Activated effector memory CD4-positive, alpha-beta T cell treated with Interleukin-2 at 50 U/mL for 16 hours (primary cell): ENCODE measurements around the gene AKT1.
"Not testable (repeated sequence)": the region's sequence is repeated elsewhere in the genome, so short reads cannot be mapped to it uniquely, and the experiment has no call there.

Experiments
- DNase-seq: peaks from one replicate; pipeline ENCODE4 v3.0.0-alpha.2; 2020

Gene AKT1

DNA sequence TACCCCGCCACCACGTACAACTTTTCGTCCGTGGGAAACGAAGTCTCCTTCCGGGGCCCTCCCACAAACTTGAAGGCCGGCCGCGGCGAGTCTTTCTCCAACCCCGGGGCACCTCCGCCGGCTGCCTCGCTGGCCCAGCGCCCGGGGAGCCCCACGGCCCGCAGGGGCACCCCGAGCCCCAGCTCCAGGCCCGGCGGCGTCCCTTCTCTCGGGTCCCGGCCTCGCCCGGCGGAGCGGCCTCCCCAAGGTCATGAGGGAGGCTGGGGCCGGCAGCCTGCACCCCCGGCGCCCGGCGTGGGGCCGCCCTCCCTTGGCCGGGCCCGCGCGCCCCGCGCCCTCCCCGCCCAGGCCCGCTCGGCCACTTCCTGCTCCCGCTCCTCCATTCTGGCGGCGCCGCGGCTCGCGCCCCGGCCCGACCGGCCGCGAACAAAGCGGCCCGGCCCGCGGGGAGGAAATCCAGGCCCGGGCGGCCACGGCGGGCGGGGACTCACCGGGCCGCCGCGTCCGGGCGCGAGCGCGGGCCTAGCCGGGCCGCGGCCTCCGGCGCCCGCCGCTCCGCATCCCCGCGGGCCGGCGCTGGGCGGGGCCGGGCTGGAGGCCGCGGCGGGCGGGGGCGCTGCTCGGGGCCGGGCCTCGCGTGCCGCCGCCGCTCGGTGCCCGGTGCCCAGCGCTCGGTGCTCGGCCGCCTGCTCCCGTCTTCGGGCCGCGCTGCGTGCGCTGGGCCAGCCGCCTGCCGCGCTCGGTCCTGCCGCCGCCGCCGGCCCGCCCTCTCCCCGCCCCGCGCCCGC, at the start of gene AKT1:
Gene AKT1 (minus strand): TSS at position 756 of the 788 bp plus-strand sequence. CDS start 3,105 bp downstream, outside the sequence.
- DNase-seq, result no peak

- DNase-seq, result no peak
Observed at GRCh38 chr14:104845033-104845666, 49.6 kb upstream of the AKT1 start.

GRCh38 chr14:104844306-104845032, 48.9 kb upstream of the AKT1 start:
- DNase-seq, result no peak

DNA sequence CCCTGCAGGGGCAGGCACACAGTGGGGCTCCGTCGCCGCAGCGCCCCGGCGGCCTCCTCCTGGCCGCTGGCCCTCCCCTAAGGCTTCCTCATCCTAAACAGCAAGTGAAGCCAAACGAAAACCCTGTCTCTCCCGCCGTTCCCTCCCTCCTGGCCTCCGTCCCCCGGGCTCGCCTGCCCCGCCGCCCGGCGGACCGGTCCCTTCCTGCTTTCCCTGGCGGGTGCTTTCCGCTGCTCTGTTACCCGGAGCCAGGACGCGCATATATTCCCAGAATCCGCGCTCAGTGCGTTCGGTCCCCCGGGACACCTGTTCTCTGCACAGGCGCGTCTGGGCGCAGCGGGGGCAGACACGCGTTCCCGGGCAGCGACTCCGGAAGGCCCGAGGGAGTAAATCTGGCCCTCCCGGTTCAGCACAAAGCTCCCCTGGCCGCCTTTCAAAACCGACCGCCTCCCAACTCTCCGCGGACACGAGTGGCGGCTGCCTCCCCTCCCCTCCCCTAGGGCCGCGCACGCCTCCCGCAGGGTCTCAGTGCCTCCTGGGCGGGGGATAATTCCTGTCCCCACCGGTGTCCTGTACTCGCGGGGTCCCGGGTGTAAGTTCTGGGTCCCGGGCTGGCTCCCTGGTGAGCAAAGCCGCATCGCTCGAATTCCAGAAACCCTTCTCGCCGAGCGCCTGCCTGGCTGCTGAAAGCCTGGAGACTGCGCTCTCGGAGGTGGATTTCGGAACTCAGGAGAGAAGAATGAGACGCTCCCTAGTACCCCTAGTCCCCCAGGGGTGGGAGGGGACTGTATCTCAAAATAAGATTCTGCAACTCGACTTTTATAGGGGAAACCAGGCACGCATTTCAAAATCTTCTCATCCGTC, 48.1 kb upstream of the AKT1 start:
- no peak for DNase-seq

- no peak for DNase-seq
Observed at GRCh38 chr14:104843006-104843405, 47.5 kb upstream of the AKT1 start.

DNA sequence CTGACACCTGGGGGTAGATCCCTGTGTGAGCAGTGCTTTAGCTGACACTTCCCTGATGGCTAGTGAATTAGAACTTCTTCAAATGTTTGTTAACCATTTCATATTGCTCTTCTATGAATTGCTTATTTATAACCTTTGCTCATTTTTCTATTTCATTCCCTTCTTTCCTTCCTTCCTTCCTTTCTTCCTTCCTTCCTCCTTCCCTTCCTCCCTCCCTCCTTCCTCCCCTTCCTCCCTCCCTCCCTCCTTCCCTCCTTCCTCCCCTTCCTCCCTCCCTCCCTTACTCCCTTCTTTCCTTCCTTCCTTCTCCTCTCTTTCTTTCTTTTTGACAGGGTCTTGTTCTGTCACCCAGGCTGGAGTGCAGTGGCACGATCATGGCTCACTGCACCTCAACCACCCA, 46.2 kb upstream of the AKT1 start:
- DNase-seq, result no peak

- DNase-seq, result not testable (repeated sequence)
Observed at GRCh38 chr14:104836171-104836935, 40.8 kb upstream of the AKT1 start.

DNA sequence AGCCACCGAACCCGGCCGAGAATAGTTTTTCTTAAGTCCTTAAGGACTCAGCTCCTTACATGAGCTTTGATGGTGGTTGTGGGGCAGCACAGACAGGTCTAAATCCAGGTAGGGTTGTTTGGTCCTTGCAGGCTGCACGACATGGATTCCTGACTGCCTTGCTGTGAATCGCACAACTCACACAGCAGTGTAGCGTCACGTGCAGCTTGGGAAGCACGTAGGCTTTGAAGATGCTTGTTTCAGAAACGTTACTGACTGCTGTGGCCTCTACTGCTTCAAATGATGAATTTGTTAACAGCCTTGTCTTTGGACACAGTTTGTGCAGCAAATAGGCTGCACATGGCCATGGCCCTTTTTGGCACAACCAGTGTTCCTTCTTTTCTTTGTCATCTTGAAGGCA, 35.2 kb upstream of the AKT1 start:
- no peak for DNase-seq

DNA sequence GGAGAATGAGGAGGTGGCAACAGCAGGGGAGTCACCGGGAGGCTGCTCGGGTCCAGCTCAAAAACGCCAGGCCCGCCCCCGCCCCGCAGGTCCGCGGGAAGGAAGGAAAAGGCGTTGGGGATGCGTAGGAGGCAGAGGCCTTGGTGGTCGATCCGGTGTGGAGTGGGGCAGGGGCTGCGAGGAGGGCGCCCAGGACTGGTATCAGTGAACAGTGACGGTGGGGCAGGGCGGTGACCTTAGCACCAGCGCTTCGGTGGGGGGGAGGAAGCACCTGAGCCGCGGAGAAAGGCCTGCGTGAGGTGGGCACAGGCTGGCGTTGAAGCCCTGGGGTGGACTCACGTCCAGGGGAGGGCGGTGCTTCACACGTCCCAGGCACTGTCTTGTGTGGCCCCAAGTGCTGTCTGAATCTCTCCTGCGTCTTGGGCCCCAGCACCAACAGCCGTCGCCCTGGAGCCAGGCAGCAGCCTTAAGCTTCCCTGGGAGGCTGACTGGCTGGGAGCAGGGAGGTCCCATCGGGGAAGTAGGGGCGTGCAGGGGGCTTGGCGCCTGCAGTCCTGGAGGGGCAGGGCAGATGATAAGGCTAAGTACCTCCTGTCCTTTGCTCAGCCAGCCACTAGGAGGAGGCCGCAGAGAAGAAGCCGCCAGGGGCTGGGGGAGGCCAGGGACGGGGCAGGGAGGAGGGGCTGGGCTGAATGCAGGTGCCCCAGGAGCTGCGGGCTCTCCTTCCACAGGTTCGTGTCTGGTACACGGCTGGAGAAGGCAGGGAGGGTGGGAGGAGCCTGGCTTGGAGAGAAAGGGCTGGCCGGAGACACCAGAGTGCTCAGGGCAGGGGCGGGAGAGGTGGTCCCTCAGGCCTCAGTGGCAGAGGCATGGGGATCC, 31.9 kb upstream of the AKT1 start:
- DNase-seq, result peak; percentile 28

DNA sequence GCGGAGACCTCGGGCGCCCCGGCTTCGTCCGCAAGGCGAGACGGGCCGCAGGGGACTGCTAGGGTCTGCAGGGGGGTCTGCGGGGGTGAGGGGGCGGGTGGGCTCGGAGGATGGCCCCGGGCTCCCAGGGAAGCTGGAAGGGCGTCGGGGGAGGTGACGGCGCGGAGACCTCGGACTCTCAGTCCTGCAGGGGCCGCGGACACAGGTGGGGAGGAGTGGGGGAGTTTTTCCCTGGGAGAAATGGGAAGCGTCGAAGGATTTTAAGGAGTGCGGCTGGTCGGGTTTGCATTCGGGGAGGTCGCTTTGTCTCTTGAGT, 31.3 kb upstream of the AKT1 start:
- no peak for DNase-seq

GRCh38 chr14:104826189-104826860, 30.8 kb upstream of the AKT1 start:
- DNase-seq, result peak; percentile 91

DNA sequence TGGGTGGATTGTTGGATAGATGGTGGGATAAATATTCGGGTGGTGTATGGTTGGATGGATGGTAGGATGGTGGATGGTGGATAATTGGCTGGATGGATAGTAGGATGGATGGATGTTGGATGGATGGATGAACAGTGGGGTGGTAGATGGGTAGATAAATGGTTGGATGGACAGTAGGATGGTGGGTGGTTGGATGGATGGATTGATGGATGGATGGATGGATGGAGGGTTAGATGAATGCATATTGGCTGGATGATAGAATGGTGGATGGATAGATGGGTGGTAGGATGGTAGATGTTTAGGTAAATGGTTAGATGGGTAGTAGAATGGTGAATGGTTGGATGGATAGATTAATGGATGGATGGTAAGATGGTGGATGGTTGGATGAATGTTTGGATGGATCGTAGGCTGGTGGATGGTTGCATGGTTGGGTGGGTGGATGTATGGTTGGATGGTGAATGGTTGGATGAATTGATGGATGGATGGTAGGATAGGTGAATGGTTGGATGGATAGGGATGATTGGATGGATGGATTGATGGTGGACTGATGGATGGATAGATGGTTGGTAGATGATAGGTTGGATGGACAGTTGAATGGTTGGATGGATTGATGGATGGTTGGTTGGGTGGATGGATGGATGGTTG, 28.9 kb upstream of the AKT1 start:
- no peak for DNase-seq

GRCh38 chr14:104822821-104823615, 27.5 kb upstream of the AKT1 start:
- DNase-seq, result no peak

DNA sequence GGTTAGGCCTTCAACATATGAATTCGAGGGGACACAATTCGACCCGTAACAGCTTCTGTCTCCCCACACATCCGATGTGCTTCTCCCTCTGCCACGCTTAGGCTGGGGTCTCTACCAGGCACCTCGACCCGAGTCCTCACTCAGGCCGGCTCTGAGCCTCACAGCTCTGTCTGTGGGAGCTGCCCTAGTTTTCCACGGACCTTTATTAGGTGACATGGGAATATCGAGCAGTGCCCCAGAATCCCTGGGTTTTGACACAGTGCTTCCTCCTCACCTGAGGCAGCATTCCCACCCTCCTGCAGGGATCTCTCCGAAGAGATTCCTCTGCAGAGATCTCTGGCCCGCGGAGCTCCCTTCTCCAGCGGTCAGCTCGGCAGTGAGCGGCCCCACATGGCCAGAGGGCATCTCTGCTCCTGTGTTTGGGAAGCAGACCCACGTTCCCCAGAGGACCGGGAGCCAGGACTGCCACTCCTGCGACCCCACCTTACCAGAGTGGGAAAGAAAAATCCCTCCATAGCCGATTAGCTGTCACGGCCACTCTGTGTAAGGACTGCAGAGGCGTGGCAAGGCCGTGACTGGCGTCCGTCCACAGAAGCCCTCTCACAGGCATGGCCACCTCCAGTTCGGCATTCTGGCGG, 26.5 kb upstream of the AKT1 start:
- no peak for DNase-seq

DNA sequence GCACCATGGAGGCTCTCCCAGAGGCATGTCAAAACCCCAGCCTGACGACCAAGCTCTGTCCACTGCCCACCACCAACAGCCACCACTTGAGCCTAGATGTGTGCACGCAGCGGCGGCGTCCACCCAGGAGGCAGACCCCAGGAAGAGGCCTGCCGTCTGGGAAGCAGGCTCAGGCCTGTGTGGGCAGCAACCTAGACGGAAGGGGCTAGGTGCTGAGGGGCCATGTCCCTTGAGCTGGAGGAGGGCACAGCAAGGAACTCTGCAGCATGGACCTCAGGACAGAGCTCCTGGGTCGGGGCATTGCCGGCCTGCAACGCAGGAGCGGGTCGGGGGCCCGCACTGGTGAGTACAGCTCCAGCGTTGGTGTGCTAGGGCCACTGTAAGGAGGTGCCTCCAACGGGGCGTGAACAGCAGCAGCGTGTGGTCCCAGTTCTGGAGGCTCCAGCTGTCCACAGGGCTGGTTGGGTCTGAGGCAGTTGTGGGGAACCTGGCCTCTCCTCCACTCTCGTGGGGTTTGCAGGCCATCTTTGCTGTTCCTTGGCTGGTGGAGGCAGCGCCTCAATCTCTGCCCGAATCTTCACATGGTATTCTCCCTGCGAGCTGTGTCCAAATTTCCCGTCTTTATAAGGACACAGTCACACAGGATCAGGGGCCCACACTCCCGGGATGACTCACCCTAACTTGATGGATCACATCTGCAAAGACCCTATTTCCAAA, 25.8 kb upstream of the AKT1 start:
- DNase-seq, result no peak

GRCh38 chr14:104820669-104821228, 25.2 kb upstream of the AKT1 start:
- no peak for DNase-seq

DNA sequence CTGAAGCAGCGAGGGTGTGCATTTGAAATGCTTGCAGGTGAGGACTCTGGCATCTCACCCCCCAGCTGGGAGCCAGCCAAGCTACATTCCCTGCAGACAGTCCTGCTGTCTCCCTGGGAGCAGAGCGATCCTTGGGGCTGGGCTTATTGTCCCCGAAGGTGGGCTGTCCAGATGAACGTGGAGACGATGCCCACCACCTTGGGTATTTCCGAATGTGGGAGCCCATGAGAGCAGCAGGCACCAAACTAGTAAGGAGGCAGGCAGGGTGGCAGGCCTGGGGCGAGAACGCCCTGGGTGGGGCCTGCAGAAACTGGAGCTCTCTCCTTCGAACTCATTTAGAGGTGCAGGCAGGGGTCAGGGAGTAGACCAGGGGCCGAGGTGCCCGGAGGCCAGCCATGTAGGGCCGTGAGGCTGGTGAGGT, 23.8 kb upstream of the AKT1 start:
- DNase-seq, result no peak

DNA sequence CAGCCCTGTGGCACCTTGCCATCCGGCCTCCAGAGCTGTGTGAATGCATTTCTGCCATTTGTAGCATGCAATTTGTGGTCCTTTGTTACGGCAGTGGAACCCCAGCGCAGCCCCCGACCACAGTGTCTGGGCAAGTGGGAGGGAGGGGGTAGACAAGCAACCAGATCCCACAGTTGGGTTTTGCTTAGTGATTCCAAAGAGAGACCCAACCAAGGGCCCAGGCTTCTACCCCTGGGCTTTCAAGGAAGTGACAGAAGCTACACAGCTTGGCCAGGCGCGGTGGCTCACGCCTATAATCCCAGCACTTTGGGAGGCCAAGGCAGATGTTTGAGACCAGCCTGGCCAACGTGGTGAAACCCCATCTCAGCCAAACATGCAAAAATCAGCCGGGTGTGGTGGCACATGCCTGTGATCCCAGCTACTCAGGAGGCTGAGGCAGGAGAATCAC, 23.2 kb upstream of the AKT1 start:
- DNase-seq, result no peak
